NB4 (cell line): ENCODE data around the gene MTARC2.

Experiments
- DNase-seq: peaks from one replicate; pipeline ENCODE4 v3.0.0; 2010; ENCODE audit warnings: low read depth
- H3K4me3 ChIP-seq: one replicate; pipeline ENCODE4 v1.5.1; 2011; ENCODE audit warnings: mild to moderate bottlenecking, low read depth, low read length, moderate library complexity
- MYC ChIP-seq: IDR thresholded peaks from 2 replicates; pipeline ENCODE4 v1.6.1; 2011; ENCODE audit warnings: low read depth, low read length
- POLR2A ChIP-seq: IDR thresholded peaks from 2 replicates; pipeline ENCODE4 v1.6.1; 2011; ENCODE audit warnings: mild to moderate bottlenecking; ENCODE audit not compliant: insufficient read length; ENCODE audit errors: extremely low read depth
- TF ChIP-seq, protein P1 (sequence below): IDR thresholded peaks from one replicate; pipeline ENCODE4 v1.5.1; 2012; ENCODE audit warnings: low read depth, low read length
- TF ChIP-seq, protein P2 (sequence below): IDR thresholded peaks from 2 replicates; pipeline ENCODE4 v1.6.1; 2011; ENCODE audit warnings: low read depth, low read length

Gene MTARC2

GRCh38 chr1:220786337-220787068, 38.4 kb downstream of the MTARC2 start, which contains the start of gene MTARC1:
MTARC1 (plus strand) TSS chr1:220786913; CDS start chr1:220786945, 32 bp downstream.
- peak; percentile 49 for TF ChIP-seq POLR2A
- TF ChIP-seq, protein P1, sequence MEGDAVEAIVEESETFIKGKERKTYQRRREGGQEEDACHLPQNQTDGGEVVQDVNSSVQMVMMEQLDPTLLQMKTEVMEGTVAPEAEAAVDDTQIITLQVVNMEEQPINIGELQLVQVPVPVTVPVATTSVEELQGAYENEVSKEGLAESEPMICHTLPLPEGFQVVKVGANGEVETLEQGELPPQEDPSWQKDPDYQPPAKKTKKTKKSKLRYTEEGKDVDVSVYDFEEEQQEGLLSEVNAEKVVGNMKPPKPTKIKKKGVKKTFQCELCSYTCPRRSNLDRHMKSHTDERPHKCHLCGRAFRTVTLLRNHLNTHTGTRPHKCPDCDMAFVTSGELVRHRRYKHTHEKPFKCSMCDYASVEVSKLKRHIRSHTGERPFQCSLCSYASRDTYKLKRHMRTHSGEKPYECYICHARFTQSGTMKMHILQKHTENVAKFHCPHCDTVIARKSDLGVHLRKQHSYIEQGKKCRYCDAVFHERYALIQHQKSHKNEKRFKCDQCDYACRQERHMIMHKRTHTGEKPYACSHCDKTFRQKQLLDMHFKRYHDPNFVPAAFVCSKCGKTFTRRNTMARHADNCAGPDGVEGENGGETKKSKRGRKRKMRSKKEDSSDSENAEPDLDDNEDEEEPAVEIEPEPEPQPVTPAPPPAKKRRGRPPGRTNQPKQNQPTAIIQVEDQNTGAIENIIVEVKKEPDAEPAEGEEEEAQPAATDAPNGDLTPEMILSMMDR = no peak
- DNase-seq = peak; percentile 84
- peak within 1 kb of the TSS; percentile 67 for H3K4me3 ChIP-seq

GRCh38 chr1:220787069-220787619, 39.0 kb downstream of the MTARC2 start:
- peak; percentile 56 for DNase-seq
- TF ChIP-seq MYC (no peak; the same call in 1 of the 2 replicates), POLR2A (no peak)
- TF ChIP-seq, protein P1 = no peak
- TF ChIP-seq, protein P2, sequence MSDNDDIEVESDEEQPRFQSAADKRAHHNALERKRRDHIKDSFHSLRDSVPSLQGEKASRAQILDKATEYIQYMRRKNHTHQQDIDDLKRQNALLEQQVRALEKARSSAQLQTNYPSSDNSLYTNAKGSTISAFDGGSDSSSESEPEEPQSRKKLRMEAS = peak; percentile 54; the same call in 1 of the 2 replicates
- peak overlapping the region; percentile 67 for H3K4me3 ChIP-seq

GRCh38 chr1:220788900-220789299, 40.8 kb downstream of the MTARC2 start:
- H3K4me3 ChIP-seq = no peak overlapping the region
- TF ChIP-seq POLR2A = no peak
- TF ChIP-seq MYC = no peak
- TF ChIP-seq, protein P1 = no peak
- TF ChIP-seq, protein P2 = no peak
- no peak for DNase-seq

- TF ChIP-seq MYC = no peak
- TF ChIP-seq, protein P1 = no peak
- TF ChIP-seq, protein P2 = no peak
- no peak for TF ChIP-seq POLR2A
- DNase-seq = peak; percentile 77
Observed at GRCh38 chr1:220789532-220790147, 41.5 kb downstream of the MTARC2 start.

DNA sequence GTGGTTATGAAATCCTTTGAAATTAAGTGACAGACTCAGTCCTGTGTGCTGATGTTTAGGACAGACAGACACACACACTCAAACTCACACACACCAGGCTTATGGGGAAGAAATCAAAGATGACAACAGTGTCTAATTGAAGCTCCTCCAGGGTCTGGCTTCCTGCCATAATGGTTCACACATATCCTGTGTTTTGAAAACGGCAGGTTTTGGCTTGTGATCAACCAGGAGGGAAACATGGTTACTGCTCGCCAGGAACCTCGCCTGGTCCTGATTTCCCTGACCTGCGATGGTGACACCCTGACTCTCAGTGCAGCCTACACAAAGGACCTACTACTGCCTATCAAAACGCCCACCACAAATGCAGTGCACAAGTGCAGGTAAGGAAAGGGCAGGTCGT, 43.2 kb downstream of the MTARC2 start:
- no peak overlapping the region for H3K4me3 ChIP-seq
- no peak for TF ChIP-seq MYC
- TF ChIP-seq, protein P1 = no peak
- TF ChIP-seq, protein P2 = no peak
- TF ChIP-seq POLR2A = no peak
- no peak for DNase-seq

More at GRCh38 chr1:220789532-220790147, 41.5 kb downstream of the MTARC2 start:
- peak overlapping the region; percentile 6 for H3K4me3 ChIP-seq
